Measurements from ENCODE around the gene PIEZO2.

Gene PIEZO2

GRCh38 chr18:10775026-10775425, 374.3 kb downstream of the PIEZO2 start:
- no peak for DNase-seq

DNA sequence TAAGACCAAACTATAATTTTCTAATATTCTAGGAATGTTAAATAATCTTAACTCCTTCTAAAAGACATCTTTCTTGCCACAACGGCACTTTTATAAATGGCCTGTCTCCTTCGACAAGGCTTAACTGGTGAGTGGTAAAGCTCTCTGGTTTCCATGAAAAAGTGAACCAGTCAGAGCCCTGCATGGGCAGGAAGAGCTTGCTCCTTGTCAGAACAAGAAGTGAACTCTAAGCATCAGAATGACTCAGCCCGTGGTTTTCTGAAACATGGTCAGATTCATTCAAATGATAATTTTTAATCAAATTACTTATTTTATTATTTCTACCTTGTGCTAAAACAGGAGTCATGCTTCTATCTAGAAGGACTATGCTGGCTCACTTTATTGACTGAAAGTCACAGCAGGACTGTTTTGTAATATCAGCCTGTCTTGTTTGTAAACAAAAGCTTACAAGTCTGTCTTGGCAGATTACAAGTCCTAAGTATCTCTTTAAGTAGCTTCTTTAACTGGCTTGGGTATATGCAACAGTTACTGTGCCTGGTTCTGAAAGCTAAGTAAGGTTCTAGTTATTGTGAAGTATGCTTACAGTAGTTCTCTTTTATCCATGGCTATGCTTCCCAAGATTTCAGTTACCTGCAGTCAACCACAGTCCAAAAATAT, 378.2 kb downstream of the PIEZO2 start:
- peak; percentile 38 for DNase-seq

GRCh38 chr18:10770264-10770663, 379.1 kb downstream of the PIEZO2 start:
- no peak for DNase-seq

DNA sequence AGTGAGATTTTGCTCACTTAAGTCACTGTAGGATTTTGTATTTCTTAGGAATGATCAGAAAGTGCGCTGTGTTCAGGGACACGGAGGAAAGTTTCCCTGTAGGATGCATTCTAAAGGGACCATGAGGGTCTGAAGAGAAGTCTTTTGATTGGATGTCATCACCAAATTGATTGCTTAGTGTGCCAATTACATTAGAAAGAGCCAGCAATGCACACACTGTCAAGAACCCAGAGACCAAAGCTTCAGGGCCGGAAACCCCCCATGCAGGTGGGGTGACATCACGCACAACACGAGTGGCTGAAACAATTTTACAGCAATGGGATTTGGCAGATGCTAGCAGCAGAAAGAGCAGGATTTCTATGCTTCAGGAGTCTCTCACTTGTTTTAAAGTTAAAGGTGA, 381.1 kb downstream of the PIEZO2 start:
- DNase-seq = no peak

DNA sequence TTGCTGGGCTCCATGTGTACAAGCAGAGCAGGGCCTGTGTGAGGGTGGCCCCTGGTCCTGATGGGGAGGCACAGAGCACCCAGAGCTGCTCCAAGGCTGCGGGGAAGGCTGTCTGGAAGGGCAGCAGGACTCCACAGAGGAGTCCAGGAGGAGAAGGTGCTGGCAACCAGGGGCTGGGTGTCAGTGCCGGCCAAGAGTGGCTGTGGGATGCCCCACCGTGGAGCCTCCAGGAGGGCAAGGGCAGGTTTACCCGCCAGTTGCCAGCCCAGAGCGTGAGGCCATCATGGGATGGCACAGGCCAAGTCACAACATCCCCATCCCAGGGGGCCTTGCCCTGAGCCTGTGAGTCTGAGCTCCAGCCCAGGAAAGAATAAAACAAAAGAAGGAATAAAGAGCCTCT, 381.7 kb downstream of the PIEZO2 start:
- DNase-seq = no peak

GRCh38 chr18:10760986-10761385, 388.4 kb downstream of the PIEZO2 start:
- DNase-seq = no peak

DNA sequence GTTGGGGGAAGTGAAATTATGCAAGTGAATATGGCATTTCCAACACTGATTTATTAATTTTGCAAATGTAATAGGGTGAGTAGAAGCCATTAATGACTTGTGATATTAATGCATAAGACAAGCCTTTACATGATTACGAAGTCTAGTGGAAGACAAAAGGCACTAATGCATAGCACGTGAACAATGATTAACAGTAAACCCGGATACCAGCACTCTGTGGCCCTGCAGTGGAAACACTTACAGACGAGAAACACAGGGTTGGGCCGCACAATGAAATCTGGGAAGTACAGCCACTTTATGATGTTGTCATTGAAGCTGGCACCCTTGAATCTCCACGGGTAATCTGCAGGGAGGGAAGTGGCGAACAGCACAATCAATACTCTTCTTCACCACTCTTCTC, 390.1 kb downstream of the PIEZO2 start:
- DNase-seq = no peak

- no peak for DNase-seq
Observed at GRCh38 chr18:10757946-10758345, 391.4 kb downstream of the PIEZO2 start.

GRCh38 chr18:10757349-10757748, 392.0 kb downstream of the PIEZO2 start:
- DNase-seq = no peak

- no peak for DNase-seq
Observed at GRCh38 chr18:10755855-10756254, 393.5 kb downstream of the PIEZO2 start.

DNA sequence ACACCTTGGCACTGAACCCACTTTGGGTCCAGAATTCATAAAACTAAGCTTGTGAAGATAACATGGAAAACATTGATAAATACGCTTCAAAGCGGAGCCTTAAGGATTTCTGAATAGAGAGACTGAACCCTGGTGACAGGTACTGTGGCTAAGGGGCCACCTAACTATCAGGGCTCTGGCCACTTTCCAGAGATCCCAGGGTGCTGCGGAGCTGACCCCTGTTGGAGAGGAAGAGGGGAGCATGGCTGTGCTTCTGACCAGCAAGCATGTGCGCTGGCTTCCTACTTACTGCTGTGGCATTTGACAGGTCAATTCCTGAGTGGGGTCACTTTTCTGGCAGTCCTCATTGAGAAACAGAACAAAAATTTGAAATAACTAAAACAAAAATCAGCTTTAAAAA, 395.2 kb downstream of the PIEZO2 start:
- DNase-seq = no peak

DNA sequence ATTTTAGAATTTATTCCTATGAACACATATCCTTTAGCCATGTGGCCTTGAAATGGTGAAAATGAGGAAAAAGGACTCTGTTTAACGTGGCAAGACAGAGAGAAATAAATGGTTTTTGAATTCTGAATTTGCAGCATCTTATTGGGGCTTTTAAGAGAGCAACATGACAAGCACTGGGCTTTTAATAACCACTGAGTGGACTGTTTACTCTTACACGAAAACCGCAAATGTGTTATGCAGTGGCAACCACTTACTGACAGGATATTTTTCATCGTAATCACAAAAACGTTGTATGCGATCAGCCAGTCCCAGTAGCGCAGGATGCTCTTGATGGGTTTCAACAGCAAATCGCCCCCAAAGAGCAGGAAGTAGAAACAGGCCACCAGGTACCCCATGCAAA, 397.0 kb downstream of the PIEZO2 start:
- DNase-seq = no peak

- DNase-seq = no peak
Observed at GRCh38 chr18:10751653-10752052, 397.7 kb downstream of the PIEZO2 start.

GRCh38 chr18:10750191-10751035, 399.0 kb downstream of the PIEZO2 start:
- DNase-seq = no peak

- peak; percentile 18 for DNase-seq
Observed at GRCh38 chr18:10748641-10749040, 400.7 kb downstream of the PIEZO2 start.

DNA sequence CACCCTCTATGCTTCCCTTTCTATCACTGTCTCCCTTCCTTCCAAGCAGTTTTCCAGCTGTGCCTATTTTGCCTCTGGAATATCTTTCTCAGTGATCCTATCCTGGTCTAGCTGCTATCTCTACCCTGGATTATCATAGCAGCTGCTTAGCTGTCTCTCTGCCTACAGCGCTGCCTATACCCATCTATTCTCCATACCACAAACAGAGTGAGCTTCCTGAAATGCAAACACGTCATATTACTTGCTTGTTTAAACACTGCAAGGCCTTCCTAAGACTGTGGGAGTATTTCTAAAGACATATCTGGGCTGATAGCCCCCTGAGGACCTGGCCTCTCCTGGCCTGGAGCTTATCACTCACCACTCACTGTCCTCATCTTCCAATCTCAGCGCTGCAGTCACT, 403.4 kb downstream of the PIEZO2 start:
- no peak for DNase-seq

- no peak for DNase-seq
Observed at GRCh38 chr18:10745219-10745618, 404.1 kb downstream of the PIEZO2 start.

DNA sequence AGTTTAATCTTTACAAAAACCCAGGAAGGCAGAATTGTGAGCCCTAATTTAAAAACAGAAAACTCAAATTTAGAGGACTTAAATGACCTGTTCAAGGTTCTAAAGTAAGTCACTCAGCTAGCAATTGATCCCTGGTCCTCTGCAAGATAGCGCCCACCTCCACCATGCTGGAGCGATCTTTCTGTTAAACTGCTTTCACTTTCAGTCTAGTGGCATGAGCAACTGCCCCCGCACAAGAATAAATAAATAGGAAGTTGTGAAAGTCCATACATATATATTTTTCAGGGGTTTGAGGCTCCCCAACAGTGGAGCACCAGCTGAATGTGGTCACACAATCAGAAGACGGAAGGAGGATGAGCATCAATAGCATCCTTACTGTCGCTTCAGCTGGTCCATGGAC, 405.6 kb downstream of the PIEZO2 start:
- no peak for DNase-seq

DNA sequence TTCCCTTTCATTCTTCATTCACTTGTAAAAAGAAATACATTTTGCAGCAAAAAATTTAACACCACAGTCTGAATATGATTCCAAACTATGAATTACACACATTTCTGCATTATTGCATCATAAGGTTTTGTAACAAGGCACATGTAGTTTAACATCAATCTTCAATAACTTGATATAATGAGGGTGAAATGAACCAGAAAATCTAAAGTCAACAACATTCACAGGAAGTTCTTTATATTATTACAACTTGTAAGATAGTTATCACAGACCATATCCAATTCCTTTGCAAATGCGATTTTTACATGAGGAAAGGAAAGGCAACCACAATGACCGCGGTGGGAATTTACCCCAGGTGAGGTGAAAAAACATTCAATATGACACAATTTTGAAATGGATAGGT, 410.2 kb downstream of the PIEZO2 start:
- peak; percentile 72 for DNase-seq

GRCh38 chr18:10736984-10737383, 412.4 kb downstream of the PIEZO2 start:
- peak; percentile 24 for DNase-seq

GRCh38 chr18:10732990-10733389, 416.4 kb downstream of the PIEZO2 start:
- no peak for DNase-seq

- DNase-seq = peak; percentile 45
Observed at GRCh38 chr18:10727477-10727876, 421.9 kb downstream of the PIEZO2 start.

DNA sequence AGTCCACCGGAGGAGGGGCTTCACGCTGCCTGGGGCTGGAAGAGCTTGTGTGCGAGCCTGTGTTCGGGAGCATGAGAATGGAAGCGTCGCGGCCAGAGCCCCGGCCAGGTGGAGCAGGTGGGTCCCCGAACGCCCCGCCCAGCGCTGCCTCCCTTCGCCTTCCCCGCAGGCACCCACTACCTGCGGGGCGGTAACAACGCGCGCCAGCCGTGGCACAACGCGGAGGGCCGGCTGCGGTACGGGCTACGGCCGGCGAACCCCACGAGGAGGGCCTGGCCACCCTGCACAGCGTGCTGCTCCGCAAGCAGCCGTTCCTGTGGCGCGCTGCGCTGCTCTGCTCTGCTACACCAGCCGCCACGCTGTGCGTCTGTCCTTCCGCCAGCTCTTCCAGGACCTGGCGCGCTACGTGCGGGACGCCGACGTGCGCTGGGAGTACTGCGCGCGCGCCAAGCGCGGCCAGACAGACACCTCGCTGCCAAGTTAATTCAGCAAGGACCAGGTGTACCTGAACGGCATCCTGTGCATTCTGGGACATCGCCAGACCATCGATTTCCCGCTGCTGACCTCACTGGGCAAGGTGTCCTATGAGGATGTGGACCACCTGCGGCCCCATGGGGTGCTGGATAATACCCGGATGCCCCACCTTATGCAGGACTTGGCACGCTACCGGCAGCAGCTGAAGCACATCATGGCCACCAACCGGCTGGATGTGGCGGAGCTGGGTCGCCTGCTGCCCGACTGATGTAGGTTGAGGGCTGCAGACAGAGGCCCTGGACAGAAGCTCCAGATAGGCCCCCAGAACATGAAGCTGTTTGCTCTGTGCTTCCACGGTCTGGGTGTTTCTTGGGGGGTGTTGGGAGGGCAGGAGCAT, 422.9 kb downstream of the PIEZO2 start:
- DNase-seq = no peak
